Thyroid gland (tissue), 4 donors: ENCODE results near the gene AGBL3. TPM values are rescaled to one million over a fixed set of nuclear protein-coding genes. Genes with fewer than 3 reads are reported as not detected.
"Not testable (repeated sequence)": the region's sequence is repeated elsewhere in the genome, so short reads cannot be mapped to it uniquely, and the experiment has no call there.

Experiments used
- DNase-seq, 2 donors: peaks; one replicate each; pipeline ENCODE4 v3.0.0-alpha.2; 2019
- H3K27ac ChIP-seq, 3 donors: fragments of 200-600 bp; sonication (generic); 1 replicate in 2 of 3; 2 replicates in 1 of 3; pipeline ENCODE4 v1.5.1; 2016 to 2019; ENCODE audit warnings: mild to moderate bottlenecking in 1 of 3, moderate library complexity in 1 of 3
- H3K27me3 ChIP-seq: fragments of 200-600 bp; sonication (generic); one replicate; pipeline ENCODE4 v1.5.1; 2019
- H3K36me3 ChIP-seq, 2 donors: fragments of 200-600 bp; sonication (generic); one replicate each; pipeline ENCODE4 v1.5.1; 2016 to 2019
- H3K4me1 ChIP-seq, 2 donors: fragments of 200-600 bp; sonication (generic); one replicate each; pipeline ENCODE4 v1.5.1; 2017 to 2019
- H3K4me3 ChIP-seq, 3 donors: fragments of 200-600 bp; sonication (generic); replicated peaks in 1 of 3; 1 replicate in 2 of 3; 2 replicates in 1 of 3; pipeline ENCODE4 v1.5.1; 2016; ENCODE audit warnings: mild to moderate bottlenecking in 1 of 3
- H3K9me3 ChIP-seq: fragments of 200-600 bp; sonication (generic); one replicate; pipeline ENCODE4 v1.5.1; 2017
- POLR2A ChIP-seq, 2 donors: fragments of 450-650 bp; IDR thresholded peaks; one replicate each; pipeline ENCODE4 v1.6.1; 2017; ENCODE audit warnings: antibody characterized with exemption in 2 of 2, mild to moderate bottlenecking in 2 of 2, moderate library complexity in 1 of 2
- WGBS, 2 donors: methylation state at CpG; one replicate each; pipeline ENCODE4 v1.1.5; 2017; 5-methylcytosine and 5-hydroxymethylcytosine counted together
- intact Hi-C: fragments of 100-400 bp; cut with DNase I; formaldehyde crosslinking; loops from one replicate; pipeline ENCODE4 v1.15.1; 2023
- total RNA-seq, 4 donors: library from RNA; depleted of rRNA; stranded (reverse); fragments of >200 nt; gene quantifications; one replicate each; pipeline ENCODE4 v1.2.3, GENCODE V29; 2016
- TF ChIP-seq, protein P1 (sequence below), 6 experiments: fragments of 200-600 bp in 3 of 6; fragments of 450-650 bp in 3 of 6; sonication (generic) in 3 of 6; IDR thresholded peaks; one replicate each; pipeline ENCODE4 v1.5.1; 2016 to 2019; ENCODE audit warnings: antibody characterized with exemption in 6 of 6, mild to moderate bottlenecking in 2 of 6, inconsistent platforms in 1 of 6, moderate library complexity in 1 of 6

Gene AGBL3
- total RNA-seq, 4 donors from 2014 or later = 3.6 to 5.0 (median 4.1) TPM

DNA sequence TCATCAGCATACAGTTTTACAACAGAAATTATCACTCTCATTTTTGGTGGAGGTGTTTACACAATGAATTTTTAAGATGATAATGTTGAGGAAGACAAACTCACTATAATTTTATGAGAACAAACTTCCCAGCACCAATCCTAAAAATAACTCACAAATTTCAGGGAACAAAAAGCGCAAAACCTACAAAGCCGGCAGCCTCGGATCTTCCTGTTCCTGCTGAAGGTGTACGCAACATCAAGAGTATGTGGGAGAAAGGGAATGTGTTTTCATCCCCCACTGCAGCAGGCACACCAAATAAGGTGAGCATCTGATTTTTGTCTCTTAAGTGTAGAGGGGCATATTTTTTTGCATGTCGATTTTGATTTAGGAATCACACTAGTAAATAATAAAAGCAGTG, 26.5 kb upstream of the AGBL3 start:
- 92 to 93% methylated on average over 5 of the region's 5 CpGs for WGBS, 2 donors
- intact Hi-C loops = loop anchor here (10.0 kb wide), 1 partner anchor 205 kb away; no protein-coding TSS in a partner anchor
- no peak for TF ChIP-seq POLR2A (IDR thresholded peaks at IDR 0.05)
- TF ChIP-seq, protein P1, sequence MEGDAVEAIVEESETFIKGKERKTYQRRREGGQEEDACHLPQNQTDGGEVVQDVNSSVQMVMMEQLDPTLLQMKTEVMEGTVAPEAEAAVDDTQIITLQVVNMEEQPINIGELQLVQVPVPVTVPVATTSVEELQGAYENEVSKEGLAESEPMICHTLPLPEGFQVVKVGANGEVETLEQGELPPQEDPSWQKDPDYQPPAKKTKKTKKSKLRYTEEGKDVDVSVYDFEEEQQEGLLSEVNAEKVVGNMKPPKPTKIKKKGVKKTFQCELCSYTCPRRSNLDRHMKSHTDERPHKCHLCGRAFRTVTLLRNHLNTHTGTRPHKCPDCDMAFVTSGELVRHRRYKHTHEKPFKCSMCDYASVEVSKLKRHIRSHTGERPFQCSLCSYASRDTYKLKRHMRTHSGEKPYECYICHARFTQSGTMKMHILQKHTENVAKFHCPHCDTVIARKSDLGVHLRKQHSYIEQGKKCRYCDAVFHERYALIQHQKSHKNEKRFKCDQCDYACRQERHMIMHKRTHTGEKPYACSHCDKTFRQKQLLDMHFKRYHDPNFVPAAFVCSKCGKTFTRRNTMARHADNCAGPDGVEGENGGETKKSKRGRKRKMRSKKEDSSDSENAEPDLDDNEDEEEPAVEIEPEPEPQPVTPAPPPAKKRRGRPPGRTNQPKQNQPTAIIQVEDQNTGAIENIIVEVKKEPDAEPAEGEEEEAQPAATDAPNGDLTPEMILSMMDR (IDR thresholded peaks at IDR 0.05) = no peak
- no peaks in the 10 kb centered on the region for H3K9me3 ChIP-seq
- H3K4me3 ChIP-seq = no peak overlapping the region
- H3K27ac ChIP-seq = no peak overlapping the region
- H3K27me3 ChIP-seq = no peaks in the 10 kb centered on the region
- no peaks in the 10 kb centered on the region for H3K4me1 ChIP-seq
- H3K36me3 ChIP-seq = peaks cover 61 to 65% of the 10 kb centered on the region in 2 donors
- no peak for DNase-seq

DNA sequence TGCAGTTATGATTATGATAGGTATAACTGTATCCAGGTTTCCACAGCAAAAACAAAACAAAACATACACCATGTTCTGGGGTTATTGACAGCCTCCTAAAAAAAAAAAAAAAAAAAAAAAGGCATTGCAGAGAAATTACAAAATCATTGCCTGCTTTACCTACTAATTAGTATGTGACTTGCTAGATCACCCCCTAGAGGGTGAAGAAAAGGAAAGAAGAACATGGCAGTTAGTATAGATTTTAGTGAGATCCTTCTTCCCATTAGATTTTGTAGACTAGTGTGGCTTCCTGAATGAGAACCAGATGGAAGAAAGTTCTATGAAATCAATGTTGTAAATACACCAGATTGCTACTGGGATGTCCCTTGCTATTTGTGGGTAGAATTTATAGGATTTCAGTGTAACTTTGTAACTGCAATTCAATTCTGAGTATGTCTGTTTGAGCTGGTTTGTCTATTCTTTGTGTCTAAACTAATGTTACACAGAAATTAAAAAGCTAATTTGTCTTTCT, 24.0 kb upstream of the AGBL3 start:
- intact Hi-C loops = no loop called here
- H3K36me3 ChIP-seq = peaks cover 72 to 73% of the 10 kb centered on the region in 2 donors
- TF ChIP-seq POLR2A (IDR thresholded peaks at IDR 0.05) = no peak
- TF ChIP-seq, protein P1 (IDR thresholded peaks at IDR 0.05) = no peak
- H3K27me3 ChIP-seq = no peaks in the 10 kb centered on the region
- DNase-seq = no peak
- H3K9me3 ChIP-seq = no peaks in the 10 kb centered on the region
- H3K4me1 ChIP-seq = no peaks in the 10 kb centered on the region
- H3K27ac ChIP-seq = no peak overlapping the region
- no peak overlapping the region for H3K4me3 ChIP-seq

DNA sequence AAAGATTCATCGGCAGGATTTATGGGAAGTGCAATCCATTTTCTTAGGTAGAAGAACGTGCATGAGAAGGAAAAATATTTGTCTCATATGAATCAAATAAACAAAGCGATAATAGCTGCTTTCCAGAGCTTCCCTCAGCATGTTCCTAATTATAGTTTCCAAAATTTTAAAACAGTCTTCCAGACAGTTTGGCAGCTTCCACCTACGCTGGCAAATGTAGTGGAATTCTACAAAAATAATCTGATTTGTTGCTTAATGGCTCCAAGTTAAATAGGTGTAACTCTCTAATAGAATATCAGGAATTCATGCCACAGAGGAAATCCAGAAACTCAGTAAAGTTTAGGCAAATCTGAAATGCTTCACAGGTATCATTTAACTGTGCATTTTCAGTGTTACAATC, 23.3 kb upstream of the AGBL3 start:
- intact Hi-C loops = no loop called here
- H3K4me3 ChIP-seq = no peak overlapping the region
- H3K9me3 ChIP-seq = no peaks in the 10 kb centered on the region
- no peak for TF ChIP-seq POLR2A (IDR thresholded peaks at IDR 0.05)
- TF ChIP-seq, protein P1 (IDR thresholded peaks at IDR 0.05) = no peak
- no peaks in the 10 kb centered on the region for H3K4me1 ChIP-seq
- DNase-seq = no peak
- H3K27ac ChIP-seq = no peak overlapping the region
- peaks cover 72 to 73% of the 10 kb centered on the region in 2 donors for H3K36me3 ChIP-seq
- WGBS, 2 donors = 80 to 84% methylated on average over 4 of the region's 4 CpGs
- no peaks in the 10 kb centered on the region for H3K27me3 ChIP-seq

DNA sequence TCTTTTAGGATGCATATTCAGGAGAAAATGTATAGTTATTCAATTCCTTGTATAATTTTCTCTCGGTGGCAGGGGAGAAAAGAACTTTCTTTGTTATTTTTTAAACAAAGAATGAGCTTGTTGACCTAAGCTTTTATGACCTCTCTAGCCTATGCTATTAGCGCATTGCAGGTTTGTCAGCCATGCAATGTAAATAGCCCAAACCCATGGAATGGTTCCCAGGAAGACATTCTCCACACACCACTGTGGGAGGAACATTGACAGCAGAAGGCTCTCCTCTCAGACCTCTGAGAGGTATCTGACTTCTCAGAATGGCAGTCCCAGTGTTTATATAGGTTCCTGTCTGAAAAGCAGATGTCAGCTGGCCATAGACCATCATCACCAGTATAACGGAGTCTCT, 19.6 kb upstream of the AGBL3 start:
- DNase-seq = no peak
- Histone ChIP-seq H3K27ac (no peak overlapping the region), H3K4me1 (no peaks in the 10 kb centered on the region), H3K4me3 (no peak overlapping the region), H3K27me3 (no peaks in the 10 kb centered on the region), H3K9me3 (no peaks in the 10 kb centered on the region), H3K36me3 (peaks cover 37 to 43% of the 10 kb centered on the region in 2 donors)
- 77 to 82% methylated on average over 3 of the region's 3 CpGs for WGBS, 2 donors
- TF ChIP-seq, protein P1 (IDR thresholded peaks at IDR 0.05) = no peak
- TF ChIP-seq POLR2A (IDR thresholded peaks at IDR 0.05) = no peak
- intact Hi-C loops = no loop called here

DNA sequence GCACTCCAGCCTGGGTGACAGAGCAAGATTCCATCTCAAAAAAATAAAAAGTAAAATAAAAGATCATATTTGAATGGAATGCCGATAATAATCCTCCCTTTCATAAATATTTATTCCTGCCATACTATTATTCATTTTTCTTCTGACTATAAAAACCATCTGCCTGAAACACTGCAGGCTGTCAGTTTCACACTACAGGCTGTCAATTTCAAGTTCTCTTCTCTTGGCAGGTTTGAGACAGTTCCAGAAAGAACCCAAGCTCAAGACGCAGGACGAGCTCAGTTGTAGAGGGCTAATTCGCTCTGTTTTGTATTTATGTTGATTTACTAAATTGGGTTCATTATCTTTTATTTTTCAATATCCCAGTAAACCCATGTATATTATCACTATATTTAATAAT, 18.2 kb upstream of the AGBL3 start:
- H3K4me3 ChIP-seq = no peak overlapping the region
- intact Hi-C loops = no loop called here
- no peak for TF ChIP-seq POLR2A (IDR thresholded peaks at IDR 0.05)
- TF ChIP-seq, protein P1 (IDR thresholded peaks at IDR 0.05) = no peak
- H3K9me3 ChIP-seq = no peaks in the 10 kb centered on the region
- H3K27ac ChIP-seq = no peak overlapping the region
- H3K36me3 ChIP-seq = peaks cover 31 to 41% of the 10 kb centered on the region in 2 donors
- H3K4me1 ChIP-seq = no peaks in the 10 kb centered on the region
- 95 to 96% methylated on average over 4 of the region's 4 CpGs for WGBS, 2 donors
- no peaks in the 10 kb centered on the region for H3K27me3 ChIP-seq
- DNase-seq = no peak

DNA sequence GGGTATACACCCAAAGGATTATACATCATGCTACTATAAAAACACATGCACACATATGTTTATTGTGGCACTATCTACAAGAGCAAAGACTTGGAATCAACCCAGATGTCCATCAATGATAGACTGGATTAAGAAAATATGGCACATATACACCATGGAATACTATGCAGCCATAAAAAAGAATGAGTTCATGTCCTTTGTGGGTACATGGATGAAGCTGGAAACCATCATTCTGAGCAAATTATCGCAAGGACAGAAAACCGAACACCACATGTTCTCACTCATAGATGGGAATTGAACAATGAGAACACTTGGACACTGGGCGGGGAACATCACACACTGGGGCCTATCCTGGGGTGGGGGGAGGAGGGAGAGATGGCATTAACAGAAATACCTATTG, 4.7 kb upstream of the AGBL3 start:
- H3K4me3 ChIP-seq, H3K9me3 ChIP-seq, H3K36me3 ChIP-seq, intact Hi-C loops, DNase-seq, H3K27me3 ChIP-seq, H3K4me1 ChIP-seq, H3K27ac ChIP-seq: not testable (repeated sequence)
- 96 to 97% methylated on average over 3 of the region's 3 CpGs for WGBS, 2 donors
